HL-60/S4 (cell line): ENCODE measurements around the gene DGKI.

Source experiments
- in situ Hi-C: fragments of 300-500 bp; cut with MboI; formaldehyde crosslinking; loops from 2 replicates; pipeline ENCODE4 v1.14.3; 2022; ENCODE audit warnings: low sequenced_read_pairs

DGKI gene

GRCh38 chr7:137791930-137792329 is 54.8 kb downstream of the DGKI start:
- in situ Hi-C loops = no loop called here

- in situ Hi-C loops = no loop called here
These were observed 55.9 kb downstream of the DGKI start for GRCh38 chr7:137790828-137791227.

- in situ Hi-C loops = no loop called here
These were observed 57.4 kb downstream of the DGKI start for GRCh38 chr7:137789215-137789882.

GRCh38 chr7:137787301-137787976 is 59.3 kb downstream of the DGKI start:
- in situ Hi-C loops = no loop called here

- in situ Hi-C loops = no loop called here
These were observed 68.3 kb downstream of the DGKI start for GRCh38 chr7:137778511-137778910.

- in situ Hi-C loops = no loop called here
These were observed 72.0 kb downstream of the DGKI start for GRCh38 chr7:137774793-137775201.

GRCh38 chr7:137772748-137773147 is 74.0 kb downstream of the DGKI start:
- in situ Hi-C loops = no loop called here

- in situ Hi-C loops = no loop called here
These were observed 74.5 kb downstream of the DGKI start for GRCh38 chr7:137772316-137772715.

- in situ Hi-C loops = no loop called here
These were observed 75.1 kb downstream of the DGKI start for GRCh38 chr7:137771679-137772078.

GRCh38 chr7:137771273-137771672 is 75.5 kb downstream of the DGKI start:
- in situ Hi-C loops = no loop called here

GRCh38 chr7:137768366-137768765 is 78.4 kb downstream of the DGKI start:
- in situ Hi-C loops = no loop called here

GRCh38 chr7:137762334-137762733 is 84.4 kb downstream of the DGKI start:
- in situ Hi-C loops = no loop called here

GRCh38 chr7:137760111-137760510 is 86.7 kb downstream of the DGKI start:
- in situ Hi-C loops = no loop called here

GRCh38 chr7:137757146-137757925 is 89.4 kb downstream of the DGKI start:
- in situ Hi-C loops = no loop called here

- in situ Hi-C loops = no loop called here
These were observed 90.7 kb downstream of the DGKI start for GRCh38 chr7:137755846-137756651.

- in situ Hi-C loops = no loop called here
These were observed 91.3 kb downstream of the DGKI start for GRCh38 chr7:137755427-137755826.

GRCh38 chr7:137753948-137754851 is 92.6 kb downstream of the DGKI start:
- in situ Hi-C loops = no loop called here

GRCh38 chr7:137753575-137753947 is 93.2 kb downstream of the DGKI start:
- in situ Hi-C loops = no loop called here

GRCh38 chr7:137753067-137753466 is 93.7 kb downstream of the DGKI start:
- in situ Hi-C loops = no loop called here

- in situ Hi-C loops = no loop called here
These were observed 95.3 kb downstream of the DGKI start for GRCh38 chr7:137751361-137752009.
